Measurements from ENCODE around the gene HOXD8. TPM values are rescaled to one million over a fixed set of nuclear protein-coding genes. Genes with fewer than 3 reads are reported as not detected.

Gene HOXD8
- total RNA-seq, 1 experiment from 2014 or later = 1.9 TPM

- no peaks in the 10 kb centered on the region for H3K27me3 ChIP-seq (ENCODE audit: low read length)
- no peak for TF ChIP-seq EZH2 (IDR thresholded peaks at IDR 0.05; ENCODE audit: low read length, unreplicated experiment)
- TF ChIP-seq EZH2phosphoT487 (IDR thresholded peaks at IDR 0.05; ENCODE audit: borderline replicate concordance, low read length) = no peak
- TF ChIP-seq CTCF (conservative IDR thresholded peaks at IDR 0.05; ENCODE audit: low read depth, low read length) = no peak
- H3K9ac ChIP-seq (ENCODE audit: low read length) = no peak overlapping the region
- POLR2A ChIA-PET (ENCODE audit: unreplicated experiment) = no interaction called here
- H3K27ac ChIP-seq (ENCODE audit: low read length) = no peak overlapping the region
- no peak overlapping the region for H3K4me3 ChIP-seq (ENCODE audit: low read length)
- no peaks in the 10 kb centered on the region for H3K4me1 ChIP-seq (ENCODE audit: insufficient read depth, low read length)
- no peaks in the 10 kb centered on the region for H3K36me3 ChIP-seq (ENCODE audit: low read depth, low read length)
- no TSS peak for BruUV-seq (replicated peaks)
- H3K9me2 ChIP-seq (replicated peaks; ENCODE audit: low read length) = no peaks in the 10 kb centered on the region
- H3K4me2 ChIP-seq (ENCODE audit: low read length) = no peak overlapping the region
- ATAC-seq = no peak
- CTCF ChIA-PET = no interaction called here
- intact Hi-C loops (cut with micrococcal nuclease) = no loop called here
- no peaks in the 10 kb centered on the region for H4K20me1 ChIP-seq (ENCODE audit: low read length)
- no peaks in the 10 kb centered on the region for H3K9me3 ChIP-seq (ENCODE audit: low read length)
- H3K79me2 ChIP-seq (ENCODE audit: low read length) = no peaks in the 10 kb centered on the region
- no peaks in the 10 kb centered on the region for H3F3A ChIP-seq (ENCODE audit: low read length, unreplicated experiment)
- H2AFZ ChIP-seq (ENCODE audit: low read length) = no peak overlapping the region
- no peak for DNase-seq
These were observed 44.3 kb downstream of the HOXD8 start for GRCh38 chr2:176173567-176174381.

DNA sequence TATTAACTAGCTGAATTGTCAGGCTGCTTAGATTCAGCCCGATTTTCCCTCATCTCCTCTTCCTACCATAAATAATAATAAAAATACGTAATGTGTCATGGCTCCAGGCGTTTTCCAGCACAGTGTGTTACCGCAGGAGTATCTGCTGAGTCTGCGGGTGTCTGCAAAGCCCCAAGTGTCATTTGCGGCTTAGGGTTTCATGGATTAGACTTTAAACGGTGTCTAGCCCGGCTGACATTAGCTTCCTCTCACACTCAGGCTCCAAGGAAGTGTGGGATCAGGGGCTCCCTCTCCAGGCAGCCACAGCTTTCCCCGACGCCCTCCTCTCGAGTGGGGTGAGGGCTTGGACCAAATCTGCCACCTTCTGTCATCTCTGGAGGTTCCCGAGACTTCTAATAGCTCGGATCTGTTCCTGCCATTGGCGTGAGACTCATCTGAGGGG, 44.9 kb downstream of the HOXD8 start:
- TF ChIP-seq CTCF (conservative IDR thresholded peaks at IDR 0.05; ENCODE audit: low read depth, low read length) (no peak), EZH2 (IDR thresholded peaks at IDR 0.05; ENCODE audit: low read length, unreplicated experiment) (no peak), EZH2phosphoT487 (IDR thresholded peaks at IDR 0.05; ENCODE audit: borderline replicate concordance, low read length) (no peak)
- Histone ChIP-seq H3K9ac (ENCODE audit: low read length) (no peak overlapping the region), H3K4me3 (ENCODE audit: low read length) (no peak overlapping the region), H3K9me2 (replicated peaks; ENCODE audit: low read length) (no peaks in the 10 kb centered on the region), H3K36me3 (ENCODE audit: low read depth, low read length) (no peaks in the 10 kb centered on the region), H3F3A (ENCODE audit: low read length, unreplicated experiment) (no peaks in the 10 kb centered on the region), H3K9me3 (ENCODE audit: low read length) (no peaks in the 10 kb centered on the region), H3K27ac (ENCODE audit: low read length) (no peak overlapping the region), H2AFZ (ENCODE audit: low read length) (no peak overlapping the region), H3K4me1 (ENCODE audit: insufficient read depth, low read length) (no peaks in the 10 kb centered on the region), H3K27me3 (ENCODE audit: low read length) (peaks cover under 1% of the 10 kb centered on the region; the same call in 1 of the 2 replicates), H4K20me1 (ENCODE audit: low read length) (no peaks in the 10 kb centered on the region), H3K79me2 (ENCODE audit: low read length) (no peaks in the 10 kb centered on the region), H3K4me2 (ENCODE audit: low read length) (no peak overlapping the region)
- ChIA-PET POLR2A (ENCODE audit: unreplicated experiment) (no interaction called here), CTCF (no interaction called here)
- BruUV-seq (replicated peaks) = no TSS peak
- intact Hi-C loops (cut with micrococcal nuclease) = no loop called here
- DNase-seq = no peak
- no peak for ATAC-seq
